Heart left ventricle (tissue), 13 donors: Measurements from ENCODE around the gene FZD8.

Experiments used
- POLR2A ChIP-seq, 2 donors: fragments of 450-650 bp; IDR thresholded peaks; one replicate each; pipeline ENCODE4 v1.6.1; 2017; ENCODE audit warnings: antibody characterized with exemption in 2 of 2, mild to moderate bottlenecking in 2 of 2, moderate library complexity in 2 of 2
- TF ChIP-seq, protein P1 (sequence below), 12 donors: fragments of 200-600 bp; sonication (generic) in 4 of 12; IDR thresholded peaks; one replicate each; pipeline versions ENCODE4 v1.5.0 to v1.8.0; 2018 to 2022; ENCODE audit warnings: antibody characterized with exemption in 12 of 12, mild to moderate bottlenecking in 5 of 12
- donor health status: ischemic (EF 13 %, LVEDD 7.1; RV severe dilation, severe dysfunction).
- donor health status: DM: no; HTN: yes; CAD: no.
- donor health status: DM: no; HTN: no; CAD: no.
- donor health status: ischemic (EF 25% LVEDD 6.9; RV normal size, moderate dysfunction).
- donor health status: ischemic (EF 25% LVEDD 5.7; RV mildly dilated, moderate dysfunction).
- donor health status: ischemic (EF 35%, LVEDD 5.7; RV mildly dilated, moderate dysfunction).
- donor health status: nonischemic (EF 11% LVEDD 7.7; RV severe dilation, severe dysfunction).
- donor health status: DM: yes; HTN: yes; CAD: no.
- donor health status: PGD.
- donor health status: ischemic (EF 29% LVEDD 5.4; RV normal size, mild dysfunction).
- donor health status: nonischemic (EF 23%, LVEDD 6.1; RV moderate dilation, normal function).

DNA sequence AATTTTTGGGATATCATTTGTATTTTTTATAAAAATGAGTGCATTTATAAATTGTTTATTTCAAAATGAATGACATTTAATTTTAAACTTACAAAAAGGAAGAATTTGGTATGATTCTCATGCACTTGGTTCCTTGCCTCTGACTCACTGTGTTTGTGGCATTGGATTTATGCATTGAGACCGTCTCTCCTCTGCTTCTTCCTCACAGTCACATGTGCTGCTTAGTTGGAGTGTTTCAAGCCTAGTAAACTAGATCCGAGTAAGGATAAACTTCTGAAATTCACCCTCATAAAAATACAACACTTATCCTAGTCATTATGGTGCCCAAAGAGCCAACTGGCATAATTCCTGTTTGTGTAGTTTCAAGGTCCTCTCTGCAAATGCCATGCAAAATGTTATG, 19.1 kb upstream of the FZD8 start:
- TF ChIP-seq, protein P1, sequence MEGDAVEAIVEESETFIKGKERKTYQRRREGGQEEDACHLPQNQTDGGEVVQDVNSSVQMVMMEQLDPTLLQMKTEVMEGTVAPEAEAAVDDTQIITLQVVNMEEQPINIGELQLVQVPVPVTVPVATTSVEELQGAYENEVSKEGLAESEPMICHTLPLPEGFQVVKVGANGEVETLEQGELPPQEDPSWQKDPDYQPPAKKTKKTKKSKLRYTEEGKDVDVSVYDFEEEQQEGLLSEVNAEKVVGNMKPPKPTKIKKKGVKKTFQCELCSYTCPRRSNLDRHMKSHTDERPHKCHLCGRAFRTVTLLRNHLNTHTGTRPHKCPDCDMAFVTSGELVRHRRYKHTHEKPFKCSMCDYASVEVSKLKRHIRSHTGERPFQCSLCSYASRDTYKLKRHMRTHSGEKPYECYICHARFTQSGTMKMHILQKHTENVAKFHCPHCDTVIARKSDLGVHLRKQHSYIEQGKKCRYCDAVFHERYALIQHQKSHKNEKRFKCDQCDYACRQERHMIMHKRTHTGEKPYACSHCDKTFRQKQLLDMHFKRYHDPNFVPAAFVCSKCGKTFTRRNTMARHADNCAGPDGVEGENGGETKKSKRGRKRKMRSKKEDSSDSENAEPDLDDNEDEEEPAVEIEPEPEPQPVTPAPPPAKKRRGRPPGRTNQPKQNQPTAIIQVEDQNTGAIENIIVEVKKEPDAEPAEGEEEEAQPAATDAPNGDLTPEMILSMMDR (IDR thresholded peaks at IDR 0.05), result no peak
- TF ChIP-seq POLR2A (IDR thresholded peaks at IDR 0.05), result no peak
